Measurements from ENCODE around the gene NLRP9.

NLRP9 gene

DNA sequence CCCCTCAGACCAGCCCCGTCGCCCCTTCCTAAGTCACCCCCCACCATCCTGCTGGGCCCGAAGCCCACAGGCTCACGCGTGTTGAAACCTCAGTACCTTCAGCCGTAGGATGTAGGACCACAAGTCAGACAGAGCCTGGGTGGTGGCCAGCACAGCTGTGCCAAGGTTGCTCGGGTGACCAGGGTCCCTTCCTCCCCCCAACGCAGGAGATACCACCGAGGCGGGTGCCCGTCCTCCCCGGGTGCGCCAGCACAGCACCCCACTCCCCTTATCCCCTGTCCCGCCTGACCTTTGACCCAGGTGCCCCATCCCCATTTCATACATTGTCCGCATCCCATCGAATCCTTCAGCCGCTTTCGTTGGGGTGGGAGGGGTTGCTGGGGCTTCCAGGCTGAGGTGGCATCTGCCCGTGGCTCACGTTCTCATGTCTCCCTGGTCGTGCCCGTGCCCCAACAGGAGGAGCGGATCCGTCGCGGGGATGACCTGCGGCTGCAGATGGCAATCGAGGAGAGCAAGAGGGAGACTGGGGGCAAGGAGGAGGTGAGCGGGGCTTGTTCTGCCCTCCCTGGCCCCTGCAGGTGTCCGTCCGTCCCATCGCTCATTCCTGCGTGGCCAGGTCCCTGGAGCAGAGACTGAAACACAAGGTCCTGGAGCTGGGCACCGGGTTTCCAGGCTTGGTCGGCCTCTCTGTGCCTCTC, 48.6 kb downstream of the NLRP9 start:
- DNase-seq, result no peak

DNA sequence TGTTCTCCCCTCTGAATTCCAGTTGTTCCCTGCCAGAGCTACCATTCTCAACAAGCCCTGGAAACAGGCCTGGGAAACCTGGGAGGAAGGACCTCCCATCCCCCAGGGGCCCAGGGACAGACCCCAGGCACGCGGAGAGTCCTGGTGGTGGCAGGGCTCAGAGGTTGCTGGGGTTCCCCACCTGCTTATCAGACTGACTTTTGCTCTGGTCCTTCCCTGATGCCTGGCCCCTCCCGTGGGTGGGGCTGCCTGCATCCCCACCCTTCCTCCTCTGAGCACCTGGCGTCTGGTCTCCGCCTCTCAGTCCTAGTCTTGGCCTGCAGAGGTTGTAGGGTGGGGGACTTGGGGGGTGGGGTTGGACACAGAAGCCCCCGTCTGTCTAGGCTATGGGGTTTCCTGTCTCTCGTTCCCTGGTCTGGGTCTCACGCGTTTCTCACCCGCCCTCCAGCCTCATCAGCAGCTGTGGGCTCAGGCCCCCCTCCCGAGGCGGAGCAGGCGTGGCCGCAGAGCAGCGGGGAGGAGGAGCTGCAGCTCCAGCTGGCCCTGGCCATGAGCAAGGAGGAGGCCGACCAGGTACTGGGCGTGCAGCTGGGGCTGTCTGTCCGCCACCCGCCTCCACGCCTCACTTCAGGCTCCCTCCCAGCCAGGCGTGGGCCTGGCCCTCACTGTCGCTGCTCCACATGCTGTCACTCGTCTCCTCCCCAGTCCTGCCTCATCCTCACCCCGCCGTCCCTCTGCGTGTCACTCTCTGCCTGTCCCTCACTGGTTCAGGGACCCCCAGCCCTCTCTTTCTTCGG, 49.6 kb downstream of the NLRP9 start:
- peak in 2 of 56 donors; percentile 5 to 20 for DNase-seq

DNA sequence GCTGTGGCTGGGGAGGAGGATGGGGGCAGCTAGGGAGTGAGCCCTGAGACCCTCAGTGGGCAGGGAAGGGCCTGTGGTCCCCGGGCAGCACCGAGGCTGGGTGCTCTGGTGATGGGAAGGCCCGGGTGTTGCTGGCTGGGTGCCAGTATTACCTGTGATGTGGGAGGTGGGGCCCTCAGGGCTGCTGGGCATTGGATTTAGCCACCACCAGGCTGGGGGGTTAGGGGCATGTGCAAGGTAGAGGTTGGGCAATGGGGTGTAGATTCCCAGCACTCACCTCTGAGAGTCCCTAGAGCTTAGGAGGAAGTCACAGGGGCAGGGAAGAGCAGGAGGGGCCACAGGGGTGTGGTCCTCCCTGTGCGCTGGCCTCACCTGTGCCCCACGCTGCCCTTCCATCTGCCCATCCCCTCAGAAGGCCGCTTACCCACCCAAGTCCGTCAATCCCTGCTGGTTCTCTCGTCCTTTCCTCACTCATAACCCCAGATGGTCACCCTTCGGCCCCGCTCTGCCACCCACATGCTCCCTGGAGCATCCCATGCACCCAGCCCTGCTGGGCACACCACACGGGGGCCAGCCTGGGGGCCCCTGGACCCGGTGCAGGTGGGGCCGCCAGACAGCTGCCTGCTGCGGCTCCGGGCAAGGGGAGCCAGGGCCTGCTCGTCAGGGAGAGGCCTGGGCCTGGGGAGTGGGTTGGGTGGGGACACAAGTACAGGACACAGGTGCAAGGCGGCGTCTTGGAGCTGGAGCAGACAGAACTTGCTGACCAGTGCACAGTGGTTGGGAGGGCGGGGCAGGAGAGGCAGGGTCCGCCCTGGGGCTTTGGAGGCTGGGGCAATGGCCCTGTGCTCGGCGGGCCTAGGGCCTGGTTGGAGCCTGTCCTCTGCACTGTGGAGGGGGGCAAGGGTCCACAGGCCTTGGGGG, 50.7 kb downstream of the NLRP9 start:
- DNase-seq, result no peak

DNA sequence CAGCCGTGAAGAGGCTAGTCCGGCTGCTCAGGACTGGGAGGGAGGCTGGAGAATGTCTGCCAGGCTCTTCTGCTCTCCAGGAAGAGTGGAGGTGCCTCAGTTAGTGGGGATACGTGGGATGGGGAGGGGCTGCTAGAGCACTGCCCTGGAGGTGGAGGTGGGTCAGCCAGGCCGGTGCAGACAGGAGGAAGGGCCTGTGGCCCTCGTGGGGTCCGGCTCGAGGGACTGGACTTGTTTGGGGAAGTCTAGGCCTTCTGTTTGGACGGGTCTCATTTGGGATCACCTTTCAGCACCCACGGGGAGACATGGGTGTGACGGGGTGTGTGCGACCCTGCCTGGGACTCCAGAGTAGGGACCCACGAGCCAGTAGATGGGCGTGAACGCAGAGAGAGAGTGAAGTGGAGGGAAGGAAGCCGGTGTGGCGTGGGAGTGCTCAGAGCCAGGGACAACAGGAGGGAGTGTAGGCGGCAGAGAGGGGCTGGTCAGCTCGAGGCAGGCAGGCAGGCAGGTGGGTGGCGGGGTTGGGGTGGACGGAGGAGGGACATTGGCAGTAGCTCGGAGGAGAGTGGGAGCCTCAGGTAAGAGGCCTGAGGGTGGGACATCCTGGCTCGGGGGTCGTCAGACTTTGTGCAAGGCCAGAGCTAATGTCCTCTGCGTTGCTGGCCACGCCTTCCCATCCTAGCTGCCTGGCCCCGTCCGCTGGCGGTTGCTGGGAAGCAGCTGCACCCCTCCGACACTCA, 51.7 kb downstream of the NLRP9 start:
- no peak for DNase-seq

DNA sequence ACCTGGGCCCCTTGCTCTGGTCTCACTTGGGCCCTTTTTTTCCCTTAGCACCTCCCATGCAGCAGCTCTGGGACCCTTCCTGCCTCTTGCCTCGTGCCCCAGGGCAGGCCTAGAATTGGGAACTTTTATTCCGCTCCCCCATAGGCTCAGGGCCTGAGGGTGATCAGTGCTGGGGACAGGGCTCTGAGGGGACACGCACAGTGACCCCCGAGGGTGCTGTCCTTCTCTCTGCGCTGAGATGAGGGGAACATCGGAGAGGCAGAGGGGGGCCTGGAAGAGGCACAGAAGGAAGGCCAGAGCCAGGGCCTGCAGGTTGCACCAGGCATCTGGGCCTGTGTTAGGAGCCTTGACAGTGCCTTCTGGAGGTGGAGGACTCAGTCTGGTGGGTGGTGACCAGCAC, 52.4 kb downstream of the NLRP9 start:
- no peak for DNase-seq

DNA sequence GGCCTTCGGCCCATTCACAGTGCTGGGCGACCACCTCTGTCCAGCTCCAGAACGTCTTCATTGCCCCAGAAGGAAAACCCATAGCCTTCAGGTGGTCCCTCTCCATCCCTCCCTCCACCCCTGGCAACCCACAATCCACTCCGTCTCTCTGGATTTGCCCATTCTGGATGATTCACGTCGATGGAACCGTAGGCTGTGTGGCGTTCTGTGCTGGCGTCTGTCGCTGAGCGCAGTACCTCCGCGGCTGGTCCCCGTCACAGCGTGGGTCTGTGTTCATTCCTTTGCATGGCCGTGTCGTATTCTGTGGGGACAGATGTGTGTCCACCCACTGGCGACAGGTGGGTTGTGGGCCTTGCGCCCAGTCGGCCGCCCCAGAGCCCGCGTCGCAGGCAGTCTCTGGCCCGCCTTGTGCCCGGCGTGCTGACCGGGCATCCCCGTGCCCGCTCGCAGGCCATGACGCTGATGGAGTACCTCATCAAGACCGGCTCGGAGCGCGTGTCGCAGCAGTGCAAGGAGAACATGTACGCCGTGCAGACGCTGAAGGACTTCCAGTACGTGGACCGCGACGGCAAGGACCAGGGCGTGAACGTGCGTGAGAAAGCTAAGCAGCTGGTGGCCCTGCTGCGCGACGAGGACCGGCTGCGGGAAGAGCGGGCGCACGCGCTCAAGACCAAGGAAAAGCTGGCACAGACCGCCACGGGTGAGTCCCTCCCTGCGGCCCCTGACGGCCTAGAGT, 53.1 kb downstream of the NLRP9 start:
- DNase-seq, result no peak

DNA sequence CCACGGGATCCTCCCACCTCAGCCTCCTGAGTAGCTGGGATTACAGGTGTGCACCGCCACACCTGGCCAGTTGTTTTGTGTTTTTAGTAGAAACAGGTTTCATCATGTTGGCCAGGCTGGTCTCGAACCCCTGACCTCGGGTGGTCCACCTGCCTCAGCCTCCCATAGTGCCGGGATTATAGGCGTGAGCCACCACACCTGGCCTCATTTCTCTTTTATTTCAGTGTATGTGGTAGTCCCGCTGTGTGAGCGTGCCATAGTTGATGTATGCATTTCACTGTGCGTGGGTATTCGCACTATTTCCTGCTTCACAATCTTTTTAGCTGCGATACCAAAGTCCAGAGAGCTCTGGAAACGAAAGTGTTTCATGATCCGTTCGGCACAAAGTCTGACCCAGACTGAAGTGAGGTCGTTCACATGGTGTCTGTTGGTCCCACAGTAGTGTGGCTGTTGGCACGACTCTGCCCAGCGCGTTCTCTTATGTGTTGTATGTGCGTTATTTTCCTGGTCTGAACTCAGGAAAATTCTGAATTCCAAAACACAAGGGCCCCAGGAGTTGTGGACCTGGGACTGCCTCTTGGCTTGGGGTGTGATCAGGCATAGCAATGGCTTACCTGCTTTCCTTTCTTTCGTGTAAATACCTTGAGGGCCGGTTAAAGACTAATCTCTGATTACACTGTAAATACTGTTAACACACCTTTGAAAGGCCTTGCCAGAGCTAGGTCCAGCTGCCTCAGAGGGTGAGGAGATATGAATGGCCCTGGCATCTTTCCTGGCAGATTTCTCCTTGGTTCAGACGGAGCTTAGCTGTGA, 54.5 kb downstream of the NLRP9 start:
- no peak for DNase-seq

DNA sequence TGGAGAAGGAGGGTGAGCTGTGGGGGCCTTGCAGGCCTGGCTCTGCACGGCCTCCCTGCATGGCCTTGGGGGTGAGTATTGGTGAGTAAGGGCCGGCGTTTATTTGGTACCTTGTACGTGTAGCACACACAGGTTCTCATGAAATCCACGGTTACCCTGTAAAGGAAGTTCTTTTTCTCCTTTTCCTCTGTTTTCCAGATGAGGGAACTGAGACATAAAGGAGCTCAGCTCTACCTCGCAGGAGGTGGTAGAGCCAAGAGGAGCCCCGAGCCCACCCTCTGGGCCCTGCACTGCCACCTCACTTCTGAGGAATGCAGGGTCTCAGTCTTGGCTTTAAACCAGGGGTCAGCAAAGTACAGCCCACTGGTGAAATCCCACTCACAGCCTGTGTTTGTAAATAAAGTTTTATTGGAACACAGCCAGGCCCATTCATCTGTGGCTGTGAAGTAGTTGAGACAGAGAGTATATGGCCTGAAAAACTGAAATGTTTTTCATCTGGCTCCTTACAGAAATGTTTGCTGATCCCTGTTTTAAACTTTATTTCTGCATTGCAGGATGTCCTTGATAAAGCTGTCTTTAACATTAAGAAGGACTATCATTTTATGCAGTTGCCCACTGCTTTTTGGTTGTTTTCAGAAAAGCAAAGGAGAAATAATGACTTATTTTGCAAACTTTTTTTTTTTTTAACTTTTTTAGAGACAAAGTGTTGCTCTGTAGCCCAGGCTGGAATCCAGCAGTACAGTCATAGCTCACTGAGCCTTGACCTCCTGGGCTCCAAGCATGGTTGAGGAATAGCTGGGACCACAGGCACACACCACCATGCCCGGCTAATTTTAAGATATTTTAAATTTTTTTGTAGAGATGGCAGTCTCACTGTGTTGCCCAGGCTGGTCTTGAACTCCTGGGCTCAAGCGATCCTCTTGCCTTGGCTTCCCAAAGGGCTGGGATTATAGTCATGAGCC, 56.8 kb downstream of the NLRP9 start:
- DNase-seq, result no peak

DNA sequence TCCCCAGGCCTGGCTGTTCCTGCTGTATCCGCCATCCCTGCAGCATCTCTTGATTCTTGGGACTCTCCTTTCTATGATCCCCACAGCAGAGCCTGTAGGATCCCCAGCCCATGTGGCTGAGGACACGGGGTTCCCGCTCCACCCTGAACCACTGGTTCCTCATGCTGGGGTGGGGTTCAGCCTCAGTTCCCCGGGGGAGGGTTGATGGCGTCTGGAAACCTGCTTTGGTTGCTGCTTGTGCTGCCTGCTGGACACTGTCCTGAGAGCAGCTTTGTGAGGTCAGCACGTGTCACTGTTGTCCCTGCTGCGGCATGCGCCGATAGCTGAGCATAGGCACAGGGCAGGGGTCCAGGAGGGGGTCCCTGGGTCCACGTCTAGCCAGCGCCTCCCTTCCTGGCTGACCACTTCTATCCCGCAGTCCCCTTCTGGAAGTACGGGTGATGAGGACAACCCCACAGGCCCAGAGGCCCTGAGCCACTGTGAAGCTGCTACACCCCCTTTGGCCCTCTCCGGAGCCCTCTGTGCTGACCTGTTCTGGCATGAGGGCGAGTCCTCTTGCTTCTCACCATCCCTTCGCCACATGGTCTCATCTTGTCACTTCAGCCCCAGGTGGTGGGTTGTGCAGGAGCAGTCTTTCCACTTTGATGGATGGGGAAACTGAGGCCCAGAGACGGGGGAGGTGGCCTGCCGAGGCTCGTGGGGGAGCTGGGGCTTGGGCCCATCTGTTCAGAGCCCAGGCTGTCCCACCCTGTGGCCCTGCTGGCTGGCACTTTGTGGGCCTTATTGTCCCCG, 57.7 kb downstream of the NLRP9 start:
- DNase-seq, result no peak

DNA sequence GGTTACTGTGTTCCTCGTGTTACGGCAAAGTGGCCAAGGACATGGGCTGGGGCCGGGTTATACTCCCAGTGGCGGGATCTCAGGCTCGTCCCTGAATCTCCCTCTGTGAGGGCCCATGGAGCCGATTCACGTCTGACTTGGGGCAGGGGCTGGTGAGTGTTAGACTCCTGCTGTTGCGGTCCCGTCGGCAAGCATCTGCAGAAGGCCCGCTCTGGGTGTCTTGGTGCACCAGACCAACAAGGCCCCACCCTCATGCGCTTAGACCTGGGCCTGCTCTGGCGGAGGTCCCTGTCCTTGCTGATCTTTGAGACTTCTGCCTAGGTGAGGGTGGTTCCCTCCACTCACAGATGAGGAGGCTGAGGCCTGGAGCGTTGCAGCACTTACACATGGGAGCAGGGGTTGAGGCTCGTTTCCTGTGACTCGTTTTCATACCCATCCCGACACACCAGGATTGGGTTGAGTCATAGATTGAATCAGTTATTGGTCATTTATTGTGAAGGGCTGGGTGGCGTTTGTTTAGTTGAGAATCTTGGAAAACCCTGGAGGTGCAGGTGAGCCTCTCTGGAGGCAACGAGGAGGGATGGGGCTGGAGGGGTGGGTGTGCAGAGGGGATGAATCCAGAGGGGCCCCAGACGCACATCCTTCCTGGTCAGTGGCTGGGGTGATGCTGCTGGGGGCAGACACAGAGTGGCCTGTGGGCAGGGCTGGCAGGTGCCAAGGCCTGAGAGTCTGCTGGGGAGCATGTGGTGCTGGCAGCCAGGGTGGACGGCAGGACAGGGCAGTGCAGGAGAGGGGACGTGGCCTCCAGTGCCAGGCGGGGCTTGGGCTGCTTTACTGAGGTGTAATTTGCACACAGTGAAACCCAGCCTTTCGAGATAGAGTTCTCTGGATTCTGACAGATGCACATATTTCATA, 58.6 kb downstream of the NLRP9 start:
- DNase-seq, result no peak

DNA sequence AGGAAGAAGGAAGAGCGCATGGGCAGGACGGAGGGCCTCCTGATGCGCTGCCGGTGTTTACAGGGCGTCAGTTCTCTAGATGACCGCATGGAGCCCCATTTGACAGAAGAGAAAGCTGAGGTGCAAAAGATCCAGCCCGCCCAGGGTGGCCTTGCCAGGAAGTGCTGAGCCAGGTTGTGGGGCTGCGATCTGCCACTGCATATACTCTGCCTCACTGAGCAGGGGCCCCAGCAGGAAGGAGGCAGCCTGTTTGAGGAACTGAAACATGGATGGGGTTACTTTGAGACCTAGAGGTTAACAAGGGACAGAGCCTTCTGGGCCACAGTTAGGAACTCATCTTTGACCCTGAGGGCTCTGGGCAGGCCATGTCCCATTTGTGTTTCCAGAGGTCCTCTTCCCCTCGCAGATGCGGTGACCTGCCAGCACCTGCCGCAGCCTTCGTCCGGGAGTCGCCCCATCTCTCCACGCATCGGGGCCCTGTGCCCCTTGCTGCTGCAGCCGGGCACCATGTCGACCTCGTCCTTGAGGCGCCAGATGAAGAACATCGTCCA, 60.0 kb downstream of the NLRP9 start:
- DNase-seq, result peak in 20 of 56 donors; percentile 1 to 37 (median 18)

DNA sequence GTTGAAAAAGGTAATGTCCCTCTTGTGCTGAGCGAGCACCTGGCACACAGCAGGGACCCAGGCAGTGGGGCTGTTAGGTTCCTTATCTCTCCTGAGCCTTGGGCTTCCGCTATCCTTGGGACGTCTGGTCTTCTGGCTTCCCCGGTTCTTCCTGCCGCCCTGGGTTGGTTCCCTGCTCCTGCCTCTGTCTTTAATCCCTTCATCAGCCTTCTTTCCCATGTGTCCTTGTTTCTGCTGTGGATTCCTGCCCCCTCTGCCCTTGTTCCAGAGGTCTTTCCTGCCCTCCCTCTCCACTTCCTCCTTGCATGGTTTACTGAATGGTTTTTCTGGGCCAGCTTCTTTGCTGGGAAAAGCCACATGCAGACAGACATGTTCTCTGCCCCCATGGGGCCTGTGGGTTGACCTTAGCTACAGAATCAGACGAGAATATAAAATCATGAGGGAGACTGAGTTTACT, 60.6 kb downstream of the NLRP9 start:
- no peak for DNase-seq

DNA sequence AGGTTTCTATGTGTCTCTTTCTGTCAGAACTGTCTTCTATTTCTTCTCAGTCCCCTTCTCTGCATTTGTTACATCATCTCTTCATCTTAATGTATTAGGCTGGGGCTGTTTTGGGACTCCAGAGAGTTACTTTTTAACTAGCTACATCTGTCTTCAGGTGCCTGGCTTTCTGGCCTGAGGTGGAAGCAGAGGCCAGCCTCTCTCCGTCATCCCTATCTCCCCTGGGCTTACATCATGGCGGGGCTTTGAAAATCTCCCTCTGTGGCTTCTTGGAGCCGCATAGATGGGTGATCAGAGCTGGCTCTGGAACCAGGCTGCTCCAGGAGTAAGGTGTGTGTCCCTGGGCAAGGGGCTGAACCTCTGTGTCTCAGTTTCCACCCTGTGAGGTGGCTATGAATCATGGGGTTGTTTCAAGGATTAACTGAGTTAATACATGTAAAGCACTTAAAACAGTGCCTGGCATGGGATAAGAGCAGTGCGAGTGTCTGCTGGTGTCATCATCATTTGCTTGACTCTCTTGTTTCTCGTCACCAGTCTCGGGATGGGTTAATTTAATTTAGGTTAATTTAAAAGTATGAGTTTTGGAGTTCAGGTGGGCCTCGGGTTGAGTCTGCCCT, 61.2 kb downstream of the NLRP9 start:
- DNase-seq, result no peak

DNA sequence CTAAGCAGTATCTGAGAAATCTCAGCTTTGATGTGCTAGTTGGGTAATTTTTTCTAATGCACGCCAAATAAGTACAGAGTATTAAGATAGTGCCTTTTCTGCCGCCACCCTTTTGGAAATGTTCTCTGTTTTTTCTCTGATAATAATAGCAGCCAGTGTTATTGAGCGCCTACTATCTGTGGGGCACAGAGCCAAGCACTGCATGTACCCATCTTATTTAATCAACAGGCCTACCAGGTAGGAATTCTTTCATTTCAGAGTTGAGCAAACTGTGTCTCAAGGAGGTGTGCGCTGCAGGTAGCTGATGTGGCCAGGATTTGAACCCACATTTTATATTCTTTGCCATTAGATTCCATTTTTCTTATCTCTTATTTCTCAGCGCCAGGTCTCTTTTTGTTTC, 61.8 kb downstream of the NLRP9 start:
- peak in 1 of 56 donors; percentile 4 for DNase-seq

DNA sequence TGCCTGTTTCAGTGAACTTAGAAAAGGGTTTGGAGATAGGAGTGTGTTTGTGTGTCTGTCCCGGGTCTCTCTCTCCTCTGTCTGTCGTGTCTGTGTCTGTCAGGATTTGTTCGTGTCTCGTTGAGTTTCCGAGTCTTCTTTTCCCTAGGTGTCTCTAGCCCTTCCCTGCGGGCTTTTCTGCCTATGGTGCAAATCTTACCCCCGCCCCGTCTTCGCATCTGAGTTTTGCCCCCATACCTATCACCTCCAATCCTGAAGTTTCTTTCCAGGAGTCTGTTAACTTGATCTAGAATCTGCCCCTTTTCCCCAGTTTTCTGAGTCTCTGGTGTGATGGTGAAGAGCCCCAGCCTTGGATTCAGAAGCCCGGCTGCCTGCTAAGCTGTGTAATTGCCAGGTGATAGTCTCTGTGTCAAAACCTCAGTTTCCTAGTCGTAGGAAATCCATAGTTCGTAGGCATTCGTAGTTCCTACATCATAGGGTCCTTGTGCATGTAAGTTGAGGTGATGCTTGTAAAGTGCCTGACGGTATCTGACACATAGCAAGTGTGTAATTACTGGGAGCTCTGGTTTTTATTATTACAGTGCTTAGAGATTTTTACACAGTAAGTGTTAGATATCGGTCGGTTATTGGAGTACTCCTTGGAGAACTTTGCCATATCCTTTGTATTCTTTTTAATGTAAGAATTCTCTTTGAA, 62.4 kb downstream of the NLRP9 start:
- DNase-seq, result no peak
